NCI-H748 (cell line): ENCODE measurements around the gene R3HCC1L.
A peak's percentile ranks its signal among the peaks of the same experiment; 100 is the strongest.
"Not testable (repeated sequence)": the region's sequence is repeated elsewhere in the genome, so short reads cannot be mapped to it uniquely, and the experiment has no call there.

ENCODE experiments used
- DNase-seq: peaks from one replicate; lab custom pipeline; 2025; ENCODE audit not compliant: unreplicated experiment; lab: John Stamatoyannopoulos, UW

Gene R3HCC1L

DNA sequence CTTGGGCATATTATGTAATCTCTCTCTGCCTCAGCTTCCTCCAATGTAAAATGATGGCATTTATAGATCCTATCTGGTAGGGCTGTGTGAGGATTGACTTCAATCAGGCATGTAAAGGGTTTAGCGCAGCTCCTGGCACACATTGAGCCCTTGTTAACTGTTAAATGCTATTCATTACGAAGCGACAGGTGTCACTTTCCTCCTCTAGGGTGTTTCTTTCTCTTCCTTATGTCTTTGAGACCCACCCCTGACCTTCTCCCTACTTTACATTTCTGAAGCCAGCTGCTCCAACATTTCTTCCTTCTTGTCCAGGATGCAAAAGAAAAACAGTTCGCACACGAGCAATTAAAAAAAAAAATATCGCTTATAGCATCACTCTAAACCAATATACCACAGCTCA is 5.7 kb upstream of the R3HCC1L start:
- DNase-seq, result no peak

DNA sequence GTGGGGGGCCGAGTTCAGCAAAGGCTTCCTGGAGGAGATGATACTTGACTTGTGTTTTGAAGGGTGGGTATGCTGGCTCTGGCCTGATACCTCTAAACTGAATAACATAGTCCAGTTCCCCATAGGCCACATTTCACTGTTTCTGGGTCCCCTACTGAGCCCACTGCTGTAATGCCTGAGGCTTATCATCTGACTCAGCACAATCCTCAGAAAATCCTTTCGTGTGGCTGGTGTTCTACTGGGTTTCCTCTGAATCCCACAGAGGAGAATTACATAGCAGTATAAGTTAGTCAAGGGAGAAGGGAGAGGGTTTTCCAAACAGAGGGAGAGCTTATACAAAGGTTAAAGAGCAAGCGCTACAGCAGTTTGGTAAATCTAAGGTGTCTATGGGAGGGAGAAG is 2.8 kb upstream of the R3HCC1L start:
- DNase-seq, result no peak

DNA sequence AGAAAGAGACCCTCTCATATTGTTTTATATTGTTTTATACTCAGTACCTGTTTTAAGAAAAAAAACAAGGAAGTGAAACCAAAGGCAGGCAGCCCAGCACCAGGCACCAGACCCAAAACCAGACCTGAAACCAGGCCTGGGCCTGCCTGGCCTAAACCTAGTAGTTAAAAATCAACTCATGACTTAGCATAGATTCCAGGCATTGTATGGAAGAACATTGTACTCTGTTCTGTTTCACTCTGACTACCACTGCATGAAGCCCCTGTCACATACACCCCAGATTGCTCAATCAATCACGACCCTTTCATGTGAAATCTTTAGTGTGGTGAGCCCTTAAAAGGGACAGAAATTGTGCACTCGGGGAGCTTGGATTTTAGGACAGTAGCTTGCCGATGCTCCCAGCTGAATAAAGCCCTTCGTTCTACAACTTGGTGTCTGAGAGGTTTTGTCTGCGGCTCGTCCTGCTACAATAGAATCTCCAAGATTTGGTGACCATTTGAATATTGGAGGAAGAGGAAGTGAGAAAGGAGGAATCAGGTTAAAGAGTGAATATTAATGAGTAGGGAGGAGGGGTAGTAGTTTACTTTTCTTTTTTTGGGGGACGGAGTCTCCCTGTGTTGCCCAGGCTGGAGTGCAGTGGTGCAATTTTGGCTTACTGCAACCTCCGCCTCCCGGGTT is 1.2 kb upstream of the R3HCC1L start:
- not testable (repeated sequence) for DNase-seq

DNA sequence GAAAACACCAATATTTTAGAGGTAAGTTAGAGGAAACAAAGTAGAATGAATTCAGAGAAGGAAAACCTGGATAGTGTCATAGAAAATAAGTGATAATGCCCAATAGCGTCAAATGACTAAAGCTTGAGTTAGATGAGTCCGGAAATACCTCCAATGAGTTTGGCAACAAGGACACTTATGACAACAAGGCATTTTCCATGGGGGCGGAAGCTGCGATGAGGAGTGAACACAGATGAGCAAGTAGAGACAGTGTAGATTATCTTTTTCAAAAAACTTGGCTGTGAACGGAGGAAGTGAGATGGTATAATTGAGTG is 383 bp upstream of the R3HCC1L start:
- DNase-seq, result peak; percentile 21

DNA sequence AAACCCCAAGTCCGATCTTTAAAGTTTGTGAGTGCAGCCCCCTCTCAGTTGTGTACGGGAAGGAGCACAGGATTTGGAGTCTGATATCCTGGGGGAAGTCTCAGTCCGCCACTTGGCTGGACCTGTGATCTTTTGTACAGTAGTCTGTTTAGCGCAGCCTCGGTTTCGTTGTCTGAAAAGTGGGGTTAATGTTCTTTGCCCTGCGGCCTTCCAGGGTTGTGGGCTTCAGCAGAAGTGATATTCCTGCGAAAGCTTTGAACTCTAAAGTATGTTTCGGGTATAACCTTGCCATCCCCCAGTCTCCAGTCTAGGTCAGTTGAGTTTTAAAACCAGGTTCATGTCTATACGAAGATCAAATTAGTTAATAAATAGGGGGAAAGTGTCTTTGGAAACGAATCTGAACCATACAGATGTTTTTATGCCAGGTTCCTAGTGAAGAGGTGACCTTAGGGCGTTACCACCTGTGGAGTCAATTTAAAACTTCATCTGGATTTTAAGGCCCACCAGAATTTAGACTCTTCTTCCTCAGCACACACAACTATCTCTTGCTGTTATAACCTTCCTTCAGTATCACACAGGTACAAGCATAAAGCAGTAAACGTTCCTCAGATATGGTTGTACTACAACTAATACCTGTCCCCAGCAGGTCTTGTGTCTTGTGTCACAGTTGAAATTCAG is 904 bp downstream of the R3HCC1L start:
- DNase-seq, result peak; percentile 27

DNA sequence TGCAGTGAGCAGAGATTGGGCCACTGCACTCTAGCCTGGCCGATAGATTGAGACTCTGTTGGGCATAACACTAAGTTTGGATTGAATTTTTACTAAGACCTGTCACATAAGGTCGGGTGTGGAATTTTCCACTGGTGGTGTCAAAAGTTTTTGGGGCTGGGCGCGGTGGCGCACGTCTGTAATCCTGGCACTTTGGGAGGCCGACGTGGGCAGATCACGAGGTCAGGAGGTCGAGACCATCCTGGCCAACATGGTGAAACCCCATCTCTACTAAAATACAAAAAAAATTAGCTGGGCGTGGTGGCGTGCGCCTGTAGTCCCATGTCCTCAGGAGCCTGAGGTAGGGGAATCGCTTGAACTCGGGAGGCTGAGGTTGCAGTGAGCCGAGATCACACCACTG is 2.3 kb downstream of the R3HCC1L start:
- not testable (repeated sequence) for DNase-seq

DNA sequence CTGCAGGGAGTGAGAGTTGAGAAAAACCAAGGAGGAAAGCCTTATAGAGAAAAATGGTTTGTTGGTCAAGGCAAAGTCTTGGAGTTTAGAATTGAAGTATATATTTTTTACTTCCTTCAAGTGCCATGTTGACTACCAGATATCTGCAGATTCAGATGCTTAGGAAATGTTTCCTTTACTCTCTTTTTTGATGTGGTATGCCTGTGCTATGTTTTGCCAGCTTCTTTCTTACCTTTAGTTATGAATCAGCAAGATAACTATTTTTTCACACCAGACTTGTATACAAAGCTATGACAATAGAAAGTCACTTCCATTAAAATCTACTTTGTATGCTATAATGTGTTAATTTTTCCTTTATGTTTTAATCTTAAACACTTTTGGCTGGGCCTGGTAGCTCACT is 3.6 kb downstream of the R3HCC1L start:
- no peak for DNase-seq

DNA sequence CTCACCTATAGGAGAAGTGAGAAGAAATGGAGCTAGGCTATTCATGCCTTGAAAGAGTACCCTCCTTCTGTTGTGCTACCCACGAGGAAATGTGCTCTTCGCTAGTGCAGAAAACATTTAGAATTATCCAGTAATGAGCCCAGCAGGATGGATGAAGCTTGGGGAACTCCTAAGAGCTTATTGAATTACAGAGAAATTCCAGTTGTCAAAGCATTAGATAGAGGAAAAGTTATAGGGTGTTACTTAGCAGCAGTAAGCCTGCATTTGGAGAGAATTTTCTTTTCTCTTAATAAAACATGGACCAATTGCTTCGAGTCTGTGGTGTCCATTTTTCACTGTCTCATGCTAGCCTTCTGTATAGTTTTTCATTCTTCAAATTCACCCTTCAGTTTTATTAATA is 5.0 kb downstream of the R3HCC1L start:
- DNase-seq, result no peak

DNA sequence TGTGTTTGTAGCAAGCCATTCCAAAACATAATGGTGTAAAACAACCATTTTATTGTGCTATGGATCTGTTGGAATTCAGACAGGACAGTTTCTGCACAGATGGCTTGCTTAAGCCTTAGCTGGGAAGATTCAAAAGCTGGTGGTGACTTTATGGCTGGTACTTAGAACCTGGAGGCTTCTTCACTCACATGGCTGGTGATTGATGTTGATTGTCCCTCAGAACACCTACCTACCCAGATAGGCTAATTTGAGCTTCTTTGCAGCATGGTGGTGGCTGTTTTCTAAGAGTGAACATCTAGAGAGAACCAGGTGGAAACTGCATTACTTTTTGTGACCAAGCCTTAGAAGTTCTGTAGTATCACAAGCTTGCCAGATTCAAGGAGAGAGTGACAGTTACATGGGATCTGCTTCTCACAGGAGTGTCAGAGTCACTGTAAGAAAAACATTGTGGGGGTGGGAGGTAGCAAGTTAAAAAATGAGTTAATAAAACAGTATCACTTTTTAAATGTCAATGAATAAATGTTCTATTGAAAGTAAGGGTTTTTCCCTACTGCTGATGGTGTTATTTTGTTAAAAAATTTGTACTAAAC is 7.1 kb downstream of the R3HCC1L start:
- no peak for DNase-seq

DNA sequence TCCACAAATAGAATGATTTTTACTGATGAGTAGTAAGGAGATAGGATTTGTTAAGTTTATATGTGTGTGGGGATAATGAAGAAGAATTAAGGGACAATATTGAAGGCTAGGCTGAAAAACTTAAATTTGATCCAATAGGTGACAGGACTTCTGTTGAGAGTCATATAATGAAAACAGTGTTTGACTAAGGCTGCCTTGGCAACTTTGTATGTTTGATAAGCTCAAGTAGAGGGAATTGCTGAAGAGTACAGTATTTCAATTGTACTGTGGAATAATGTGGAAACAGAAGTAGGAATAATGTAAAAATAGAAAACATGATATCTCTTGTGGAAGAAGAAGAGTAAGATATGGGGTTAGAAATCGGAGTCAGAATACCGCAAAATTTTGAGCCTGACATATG is 10.5 kb downstream of the R3HCC1L start:
- DNase-seq, result no peak

DNA sequence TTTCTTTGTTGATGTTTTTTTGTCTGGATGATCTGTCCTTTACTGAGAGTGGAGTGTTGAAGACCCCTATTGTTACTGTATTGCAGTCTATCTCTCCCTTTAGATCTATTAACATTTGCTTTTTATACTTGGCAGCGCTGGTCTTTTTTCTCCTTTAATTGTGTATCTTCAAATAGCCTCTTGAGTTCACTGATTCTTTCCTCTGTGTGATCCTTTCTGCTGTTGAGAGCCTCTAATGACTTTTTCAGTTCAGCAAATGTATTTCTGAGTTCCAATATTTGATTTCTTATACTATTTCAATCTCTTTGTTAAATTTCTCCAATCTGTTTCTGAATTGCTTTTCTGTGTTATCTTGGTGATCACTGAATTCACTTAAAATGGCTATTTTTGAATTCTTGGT is 15.4 kb downstream of the R3HCC1L start:
- DNase-seq, result no peak

DNA sequence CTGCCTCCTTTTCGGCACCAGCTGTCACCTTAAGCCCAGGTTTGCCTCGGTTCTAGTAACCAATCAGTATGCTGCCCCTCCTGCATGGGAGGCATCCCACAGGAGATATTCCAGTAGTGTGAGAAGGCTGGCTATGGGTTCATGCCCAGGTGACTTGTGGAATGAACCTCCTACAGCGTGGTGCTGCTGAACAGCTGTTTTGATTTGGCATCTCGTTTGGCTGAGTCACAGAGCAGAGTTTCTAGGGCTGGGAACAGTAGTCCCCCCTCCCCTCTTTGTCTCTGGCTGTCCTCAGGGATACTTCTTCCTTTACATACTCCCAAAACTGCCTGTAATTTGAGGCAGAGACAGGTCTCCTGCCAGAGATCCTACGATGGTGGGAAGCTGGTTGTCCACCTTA is 16.1 kb downstream of the R3HCC1L start:
- no peak for DNase-seq

DNA sequence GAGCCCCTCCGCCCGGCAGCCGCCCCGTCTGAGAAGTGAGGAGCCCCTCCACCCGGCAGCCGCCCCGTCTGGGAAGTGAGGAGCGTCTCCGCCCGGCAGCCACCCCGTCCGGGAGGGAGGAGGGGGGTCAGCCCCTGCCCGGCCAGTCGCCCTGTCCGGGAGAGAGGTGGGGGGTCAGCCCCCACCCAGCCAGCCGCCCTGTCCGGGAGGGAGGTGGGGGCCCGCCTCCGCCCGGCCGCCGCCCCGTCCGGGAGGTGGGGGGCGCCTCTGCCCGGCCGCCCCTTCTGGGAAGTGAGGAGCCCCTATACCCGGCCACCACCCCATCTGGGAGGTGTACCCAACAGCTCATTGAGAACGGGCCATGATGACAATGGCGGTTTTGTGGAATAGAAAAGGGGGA is 18.3 kb downstream of the R3HCC1L start:
- not testable (repeated sequence) for DNase-seq

DNA sequence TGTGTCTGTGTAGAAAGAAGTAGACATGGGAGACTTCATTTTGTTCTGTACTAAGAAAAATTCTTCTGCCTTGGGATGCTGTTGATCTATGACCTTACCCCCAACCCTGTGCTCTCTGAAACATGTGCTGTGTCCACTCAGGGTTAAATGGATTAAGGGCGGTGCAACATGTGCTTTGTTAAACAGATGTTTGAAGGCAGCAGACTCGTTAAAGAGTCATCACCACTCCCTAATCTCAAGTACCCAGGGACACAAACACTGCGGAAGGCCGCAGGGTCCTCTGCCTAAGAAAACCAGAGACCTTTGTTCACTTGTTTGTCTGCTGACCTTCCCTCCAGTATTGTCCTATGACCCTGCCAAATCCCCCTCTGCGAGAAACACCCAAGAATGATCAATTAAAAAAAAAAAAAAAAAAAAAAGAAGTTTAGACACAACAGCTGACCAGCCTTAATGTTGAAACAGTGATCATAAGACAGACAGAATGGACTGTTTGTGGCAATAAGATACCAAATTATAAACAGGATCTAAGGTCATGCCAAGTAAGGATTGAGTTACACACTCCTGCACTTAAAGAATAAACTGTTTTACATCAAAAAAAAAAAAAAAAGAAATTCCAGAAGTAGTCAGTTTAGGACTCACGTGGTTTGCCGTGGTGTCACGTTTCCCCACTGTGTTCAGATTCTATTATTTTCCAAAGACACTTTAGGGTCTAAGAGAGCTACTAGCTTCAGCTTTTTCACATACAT is 18.9 kb downstream of the R3HCC1L start:
- DNase-seq, result peak; percentile 8

DNA sequence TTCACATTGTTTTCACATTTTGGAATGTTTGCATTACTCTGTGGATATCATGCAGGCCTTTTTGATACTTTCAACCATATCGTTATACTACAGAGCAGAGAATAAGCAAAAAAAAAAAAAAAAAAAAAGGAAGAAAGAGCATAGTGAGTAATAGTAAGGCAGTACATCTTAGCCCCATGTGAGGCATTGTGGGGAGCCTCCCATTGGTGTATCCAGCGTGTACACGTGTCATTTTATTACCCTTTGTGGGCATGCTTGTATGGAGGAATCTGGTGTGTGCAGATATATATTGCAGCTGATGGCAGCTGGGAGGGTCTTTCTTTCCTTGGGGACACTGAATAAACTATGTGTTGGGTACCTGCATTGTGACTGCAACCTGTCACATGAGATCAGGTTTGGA is 19.6 kb downstream of the R3HCC1L start:
- DNase-seq, result no peak

DNA sequence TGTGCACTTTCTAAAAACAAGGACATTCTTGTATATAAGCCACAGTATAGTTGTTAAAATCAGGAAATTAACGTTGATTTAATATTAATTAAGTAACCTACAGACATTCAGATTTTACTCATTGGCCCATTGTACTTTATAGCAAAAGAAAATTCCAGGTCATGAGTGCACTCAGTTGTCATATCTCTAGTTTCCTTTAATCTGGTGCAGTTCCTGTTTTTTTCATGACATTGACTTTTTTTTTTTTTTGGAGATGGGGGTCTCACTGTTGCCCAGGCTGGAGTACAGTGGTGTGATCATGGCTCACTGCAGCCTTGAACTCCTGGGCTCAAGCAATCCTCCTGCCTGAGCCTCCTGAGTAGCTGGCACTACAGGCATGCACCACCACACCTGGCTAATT is 24.1 kb downstream of the R3HCC1L start:
- no peak for DNase-seq

DNA sequence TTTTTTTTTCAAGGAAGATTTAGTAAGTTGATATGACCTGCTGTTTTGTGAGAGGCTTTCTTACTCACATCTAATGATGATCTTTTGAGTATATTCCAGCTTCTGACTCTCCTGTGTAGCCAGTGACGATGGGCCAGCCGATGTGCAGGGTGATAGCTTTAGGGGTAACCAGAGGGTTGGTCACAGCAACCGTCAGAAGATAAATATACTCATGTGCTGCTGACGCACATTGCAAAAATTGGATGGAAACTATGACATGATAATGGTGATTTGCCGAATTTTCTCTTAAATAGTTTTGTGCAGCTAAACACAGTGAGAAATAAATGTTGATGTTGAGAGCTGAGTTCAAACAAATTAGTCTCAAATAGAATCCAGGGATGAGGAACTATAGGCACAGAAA is 29.5 kb downstream of the R3HCC1L start:
- DNase-seq, result no peak

DNA sequence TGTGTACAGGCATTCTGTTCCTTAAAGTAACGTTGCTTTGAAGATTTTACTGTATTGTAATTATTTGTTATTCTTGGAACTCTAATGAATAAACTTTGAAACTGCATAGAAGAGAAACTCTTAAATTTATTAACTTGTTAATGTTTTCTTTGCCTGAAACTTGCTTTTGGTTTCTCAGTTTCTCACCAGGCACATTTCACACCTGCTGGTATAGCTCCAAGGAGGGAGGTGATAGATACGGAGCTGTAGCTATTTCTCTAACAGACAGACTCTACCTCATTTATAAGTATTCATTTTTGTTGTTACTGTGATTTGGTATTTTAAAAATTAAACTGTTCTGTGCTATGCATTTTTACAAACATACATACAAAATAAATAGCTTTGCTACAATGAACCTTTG is 32.7 kb downstream of the R3HCC1L start:
- no peak for DNase-seq

DNA sequence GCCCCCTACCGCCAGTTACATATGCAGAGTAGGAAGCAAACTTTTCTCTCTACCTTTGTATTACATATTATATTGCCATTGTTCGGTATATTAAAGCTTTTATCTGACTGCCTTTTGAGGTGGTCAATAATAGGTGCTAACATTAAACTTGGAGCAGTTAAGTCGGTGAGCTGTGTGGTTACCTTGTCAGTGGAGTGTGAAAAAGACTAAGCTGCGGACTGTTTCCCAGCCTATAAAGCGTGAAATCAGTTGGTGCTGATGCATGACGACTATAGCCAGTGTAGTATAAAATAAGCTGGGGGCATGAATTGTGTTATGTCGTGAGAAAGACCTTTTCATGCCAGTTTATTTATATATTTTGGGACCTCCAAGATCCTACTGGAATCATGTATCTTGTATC is 33.7 kb downstream of the R3HCC1L start:
- no peak for DNase-seq

DNA sequence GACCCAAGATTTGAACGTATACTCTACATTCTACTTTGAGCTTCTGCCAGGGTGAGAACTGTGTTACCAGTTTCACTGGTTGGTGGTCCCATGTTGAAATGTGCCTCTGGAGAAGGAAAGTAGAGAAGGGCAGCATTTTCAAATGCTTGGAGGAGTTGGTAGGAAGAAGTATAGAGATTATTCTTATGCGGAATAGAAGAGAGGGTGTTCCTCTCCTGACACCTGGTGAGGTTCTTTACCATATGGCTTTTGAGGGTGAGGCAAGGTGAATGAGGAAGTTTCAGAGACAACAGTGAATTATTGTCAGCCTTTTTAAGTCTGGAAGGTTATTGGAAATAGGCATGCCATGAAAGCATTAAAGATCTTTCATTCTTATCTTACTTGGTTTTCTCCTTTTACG is 34.3 kb downstream of the R3HCC1L start:
- no peak for DNase-seq

DNA sequence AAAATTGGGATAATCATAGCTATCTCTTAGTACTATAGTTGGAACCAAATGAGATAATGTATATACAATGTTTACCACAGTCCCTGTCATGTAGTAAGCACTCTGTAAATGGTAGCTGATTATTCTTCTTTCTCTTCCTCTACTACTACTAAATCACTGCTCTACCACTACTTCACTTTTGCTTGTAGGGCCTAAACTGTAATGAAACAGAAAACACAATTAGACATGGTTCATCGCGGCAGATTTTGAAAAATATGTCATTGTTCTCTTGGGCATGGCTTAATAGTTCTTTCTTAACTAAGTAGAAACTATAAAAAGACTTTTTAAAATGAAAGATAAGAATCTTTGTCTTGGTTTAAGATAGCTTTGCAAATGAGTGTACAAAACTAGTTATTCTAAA is 34.9 kb downstream of the R3HCC1L start:
- DNase-seq, result no peak
